GM12892 (cell line): Measurements from ENCODE around the gene PLAU.
"Not testable (repeated sequence)": the region's sequence is repeated elsewhere in the genome, so short reads cannot be mapped to it uniquely, and the experiment has no call there.

Source experiments
- DNase-seq: peaks from one replicate; pipeline ENCODE4 v3.0.0; 2011; ENCODE audit not compliant: insufficient read length
- FAIRE-seq: peaks from 2 replicates; lab custom pipeline; 2011; peaks lifted over from hg19 to GRCh38; lab: Jason Lieb, UNC
- POLR2A ChIP-seq: IDR thresholded peaks from 2 replicates; pipeline ENCODE4 v1.6.1; 2011; ENCODE audit warnings: low read depth, low read length, control low read depth
- POLR2AphosphoS5 ChIP-seq: IDR thresholded peaks from 2 replicates; pipeline ENCODE4 v1.6.1; 2011; ENCODE audit warnings: low read depth, low read length, control low read depth
- TAF1 ChIP-seq: IDR thresholded peaks from 2 replicates; pipeline ENCODE4 v1.6.1; 2011; ENCODE audit warnings: low read depth, mild to moderate bottlenecking, control low read depth, low read length, borderline replicate concordance

The PLAU gene

GRCh38 chr10:73878365-73878764 is 32.6 kb upstream of the PLAU start:
- TF ChIP-seq POLR2AphosphoS5 (no peak), TAF1 (no peak), POLR2A (no peak)
- FAIRE-seq (no peak), DNase-seq (no peak)

- DNase-seq (peak; percentile 63), FAIRE-seq (peak; percentile 96)
- TF ChIP-seq POLR2AphosphoS5, result no peak
- no peak for TF ChIP-seq POLR2A
- no peak for TF ChIP-seq TAF1
Measured at GRCh38 chr10:73879296-73880173, 31.4 kb upstream of the PLAU start.

- TF ChIP-seq POLR2A (no peak), TAF1 (no peak), POLR2AphosphoS5 (no peak)
- FAIRE-seq, result no peak
- no peak for DNase-seq
Measured at GRCh38 chr10:73881221-73881919, 29.6 kb upstream of the PLAU start.

- DNase-seq (no peak), FAIRE-seq (no peak)
- TF ChIP-seq TAF1 (no peak), POLR2AphosphoS5 (no peak), POLR2A (no peak)
Measured at GRCh38 chr10:73884017-73884416, 26.9 kb upstream of the PLAU start.

GRCh38 chr10:73886085-73886529 is 24.8 kb upstream of the PLAU start:
- FAIRE-seq, result no peak
- peak; percentile 69 for DNase-seq
- TF ChIP-seq POLR2A, result no peak
- no peak for TF ChIP-seq TAF1
- TF ChIP-seq POLR2AphosphoS5, result no peak

GRCh38 chr10:73886661-73887293 is 24.2 kb upstream of the PLAU start:
- TF ChIP-seq POLR2A (no peak), TAF1 (no peak), POLR2AphosphoS5 (no peak)
- no peak for DNase-seq
- FAIRE-seq, result no peak

- FAIRE-seq, result no peak
- DNase-seq, result no peak
Measured at GRCh38 chr10:73887294-73888039, 23.5 kb upstream of the PLAU start.

GRCh38 chr10:73888514-73888913 is 22.4 kb upstream of the PLAU start:
- FAIRE-seq (no peak), DNase-seq (no peak)
- no peak for TF ChIP-seq POLR2AphosphoS5
- no peak for TF ChIP-seq TAF1
- no peak for TF ChIP-seq POLR2A

More at GRCh38 chr10:73887294-73888039, 23.5 kb upstream of the PLAU start:
- TF ChIP-seq POLR2AphosphoS5 (no peak), TAF1 (no peak), POLR2A (no peak)

GRCh38 chr10:73889014-73889413 is 21.9 kb upstream of the PLAU start:
- no peak for TF ChIP-seq TAF1
- TF ChIP-seq POLR2A, result no peak
- TF ChIP-seq POLR2AphosphoS5, result no peak
- DNase-seq (no peak), FAIRE-seq (no peak)

- not testable (repeated sequence) for DNase-seq, FAIRE-seq
Measured at GRCh38 chr10:73889416-73889815, 21.5 kb upstream of the PLAU start.

- no peak for DNase-seq
- no peak for FAIRE-seq
- TF ChIP-seq POLR2A (no peak), POLR2AphosphoS5 (no peak), TAF1 (no peak)
Measured at GRCh38 chr10:73890261-73890660, 20.7 kb upstream of the PLAU start.

- FAIRE-seq, DNase-seq: not testable (repeated sequence)
Measured at GRCh38 chr10:73890830-73891229, 20.1 kb upstream of the PLAU start.
